Activated T-helper 1 cell treated with Interleukin-2 at 50 U/mL for 16 hours (primary cell): ENCODE data around the gene POLR3G.

Experiments used
- DNase-seq: peaks from one replicate; pipeline ENCODE4 v3.0.0-alpha.2; 2020; ENCODE audit warnings: low read depth

POLR3G gene

GRCh38 chr5:90551376-90551775 lies 76.7 kb downstream of the POLR3G start:
- DNase-seq, result no peak

DNA sequence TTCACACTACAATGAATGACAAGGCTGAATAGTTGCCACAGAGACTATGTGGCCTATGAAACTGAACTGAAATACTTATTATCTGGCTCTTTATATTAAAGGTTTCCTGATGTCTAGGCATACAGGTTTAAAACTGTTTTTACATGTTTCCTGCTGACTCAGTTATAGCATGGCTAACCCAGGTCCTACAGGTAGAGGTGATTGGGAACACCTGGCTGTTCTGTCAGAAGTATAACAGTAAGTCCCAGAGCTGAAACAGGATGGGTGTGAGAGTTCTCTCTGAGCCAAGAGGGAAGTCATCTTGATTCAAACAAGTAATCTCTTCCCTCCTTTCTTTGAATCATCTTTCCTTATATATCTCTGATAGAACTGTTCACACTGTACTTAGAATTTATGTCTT lies 79.0 kb downstream of the POLR3G start:
- DNase-seq, result no peak

- DNase-seq, result no peak
These were observed 79.8 kb downstream of the POLR3G start for GRCh38 chr5:90554358-90555006.

GRCh38 chr5:90555666-90556065 lies 81.0 kb downstream of the POLR3G start:
- DNase-seq, result no peak

DNA sequence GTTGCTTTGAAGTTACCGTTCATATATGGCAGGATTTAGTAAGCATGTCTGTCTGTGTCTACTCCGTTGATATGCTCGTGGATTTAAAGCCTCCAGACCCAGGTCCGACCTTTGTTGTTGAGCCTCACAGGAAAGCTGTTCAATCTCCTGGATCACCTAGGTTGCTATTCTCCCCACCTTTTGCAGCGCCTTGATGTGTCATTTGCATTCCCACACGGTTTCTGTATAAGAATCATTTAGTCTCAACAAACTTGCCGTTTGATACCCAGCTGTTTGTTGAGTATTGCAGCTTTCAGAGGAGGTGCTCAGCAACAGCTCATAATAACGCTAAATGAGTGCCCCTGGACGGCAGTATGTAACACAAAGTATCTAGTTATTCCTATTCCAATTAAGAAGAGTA lies 82.7 kb downstream of the POLR3G start:
- DNase-seq, result no peak

GRCh38 chr5:90557871-90558270 lies 83.2 kb downstream of the POLR3G start:
- DNase-seq, result no peak

DNA sequence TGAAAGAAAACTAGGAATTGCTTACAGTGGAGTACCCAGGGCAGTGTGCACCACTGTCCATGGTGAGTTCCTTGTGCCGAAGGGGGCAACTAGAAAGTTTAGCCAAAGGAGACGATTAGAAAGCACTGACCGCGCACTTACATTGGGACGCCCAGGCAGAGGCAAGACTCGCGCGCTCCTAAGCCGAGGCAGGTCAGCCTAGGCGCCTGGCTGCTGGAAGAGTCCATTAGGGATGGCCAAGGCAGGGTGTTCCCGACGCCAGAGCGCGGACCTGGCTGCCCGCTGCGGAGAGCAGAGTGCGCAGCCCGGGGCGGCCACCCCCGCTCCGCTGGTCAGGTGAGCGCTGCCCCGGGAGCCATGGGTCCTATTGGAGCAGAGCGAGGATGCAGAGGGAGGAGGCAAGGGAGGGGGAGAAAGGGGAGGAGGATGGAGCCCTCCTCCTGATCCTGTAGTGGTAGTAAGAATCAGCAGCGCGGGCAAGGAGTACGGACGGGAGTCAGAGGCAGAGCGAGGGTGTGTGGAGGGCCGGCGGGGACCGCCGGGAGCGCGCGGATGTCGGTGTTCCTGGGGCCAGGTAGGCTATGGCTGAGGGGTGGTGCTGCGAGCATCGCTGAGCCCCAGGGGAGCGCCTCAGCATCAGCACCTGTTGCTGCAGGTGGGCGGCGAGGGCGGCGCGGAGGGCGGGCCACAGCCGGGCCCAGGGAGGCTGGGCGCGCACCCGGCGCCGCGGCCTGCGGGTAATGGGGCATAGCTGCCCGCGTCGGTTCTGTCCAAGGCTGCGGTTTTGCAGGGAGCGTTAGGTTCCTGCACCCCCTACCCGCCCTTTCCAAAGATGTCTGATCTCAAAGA lies 83.9 kb downstream of the POLR3G start, which contains the start of gene ADGRV1:
ADGRV1 (plus strand) TSS at position 454 of the 849 bp plus-strand sequence; CDS start at position 553, 99 bp downstream.
- no peak for DNase-seq

- no peak for DNase-seq
These were observed 86.1 kb downstream of the POLR3G start for GRCh38 chr5:90560771-90561170.

GRCh38 chr5:90561766-90562165 lies 87.1 kb downstream of the POLR3G start:
- no peak for DNase-seq

DNA sequence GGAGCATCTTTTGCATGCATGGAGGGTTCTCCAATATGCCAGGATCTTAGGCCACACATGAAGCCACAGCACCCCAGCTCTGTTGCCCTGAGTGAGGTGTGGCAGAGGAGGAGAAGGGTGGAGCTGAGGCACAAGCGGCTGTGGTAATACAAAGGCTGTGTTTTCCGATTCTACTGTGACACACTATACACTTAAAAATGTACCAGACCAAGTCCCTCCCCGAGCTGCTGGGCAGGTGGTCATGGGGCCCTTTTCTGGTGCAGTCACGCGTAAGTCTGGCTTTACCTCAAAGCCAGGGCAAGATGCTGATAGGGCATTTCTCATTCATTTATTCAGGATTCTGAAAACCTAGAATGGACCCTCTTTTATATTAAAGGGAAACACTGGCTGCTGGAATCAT lies 87.7 kb downstream of the POLR3G start:
- no peak for DNase-seq

- DNase-seq, result no peak
These were observed 88.4 kb downstream of the POLR3G start for GRCh38 chr5:90563108-90563507.
